A673 (cell line): ENCODE data around the gene SMARCD3. TPM values are rescaled to one million over a fixed set of nuclear protein-coding genes. Genes with fewer than 3 reads are reported as not detected.

Source experiments
- BruUV-seq: library from RNA; stranded (reverse); fragments of 400-500 nt; replicated peaks from 2 replicates; lab custom pipeline; 2021; lab: Mats Ljungman, UMichigan
- CTCF ChIA-PET: fragments of 300-600 bp; sonication (Branson Sonifier 250); formaldehyde crosslinking; loops from one replicate; lab custom pipeline; 2022; ENCODE audit warnings: antibody characterized with exemption; lab: Charles Lee
- POLR2A ChIA-PET: fragments of 300-600 bp; sonication (Branson Sonifier 250); formaldehyde crosslinking; loops from one replicate; lab custom pipeline; 2022; ENCODE audit warnings: antibody characterized with exemption; ENCODE audit not compliant: low non-redundant PET; lab: Charles Lee
- DNase-seq: peaks from one replicate; pipeline ENCODE4 v3.0.0-alpha.2; 2015; ENCODE audit warnings: low spot score
- H3K27ac ChIP-seq: fragments of 200-600 bp; sonication (generic); 2 replicates; pipeline ENCODE4 v1.5.1; 2016; ENCODE audit warnings: mixed run types, low read depth, mild to moderate bottlenecking, mixed read lengths, antibody characterized with exemption, low read length; ENCODE audit not compliant: poor library complexity, severe bottlenecking
- H3K27me3 ChIP-seq: fragments of 200-600 bp; sonication (generic); replicated peaks from 2 replicates; pipeline ENCODE4 v1.6.1; 2017; ENCODE audit warnings: mixed run types, low read depth, mild to moderate bottlenecking, mixed read lengths, antibody characterized with exemption, low read length; ENCODE audit not compliant: insufficient read depth, poor library complexity
- H3K36me3 ChIP-seq: fragments of 200-600 bp; sonication (generic); 2 replicates; pipeline ENCODE4 v1.6.1; 2016; ENCODE audit warnings: mixed run types, mild to moderate bottlenecking, mixed read lengths, antibody characterized with exemption, low read length; ENCODE audit not compliant: insufficient read depth, poor library complexity, severe bottlenecking
- H3K4me1 ChIP-seq: fragments of 200-600 bp; sonication (generic); 2 replicates; pipeline ENCODE4 v1.6.1; 2017; ENCODE audit warnings: mixed run types, mild to moderate bottlenecking, mixed read lengths, antibody characterized with exemption, low read length; ENCODE audit not compliant: insufficient read depth, poor library complexity, severe bottlenecking
- H3K4me3 ChIP-seq: fragments of 200-600 bp; sonication (generic); 2 replicates; pipeline ENCODE4 v1.5.1; 2016; ENCODE audit warnings: low read depth, mixed run types, mild to moderate bottlenecking, mixed read lengths, low read length; ENCODE audit not compliant: poor library complexity, severe bottlenecking
- H3K9me3 ChIP-seq: fragments of 200-600 bp; sonication (generic); 2 replicates; pipeline ENCODE4 v1.6.1; 2016; ENCODE audit warnings: mixed run types, low read depth, mild to moderate bottlenecking, mixed read lengths, antibody characterized with exemption, low read length; ENCODE audit not compliant: poor library complexity, severe bottlenecking
- CTCF ChIP-seq: fragments of 300-800, 200-600 bp; sonication (generic); conservative IDR thresholded peaks from 2 replicates; pipeline ENCODE4 v1.5.1; 2017; ENCODE audit warnings: low read depth, mild to moderate bottlenecking, antibody characterized with exemption, low read length, moderate library complexity, mixed read lengths
- EZH2 ChIP-seq: fragments of 200-600 bp; sonication (generic); IDR thresholded peaks from 2 replicates; pipeline ENCODE4 v1.6.1; 2017; ENCODE audit warnings: borderline replicate concordance, low read depth, mild to moderate bottlenecking, mixed read lengths, antibody characterized with exemption, low read length; ENCODE audit not compliant: poor library complexity, severe bottlenecking
- intact Hi-C: fragments of 100-400 bp; cut with micrococcal nuclease; formaldehyde crosslinking; loops from one replicate; pipeline ENCODE4 v1.10.0; 2022; ENCODE audit not compliant: unreplicated experiment
- total RNA-seq: library from RNA; stranded (reverse); gene quantifications from 2 replicates; pipeline ENCODE4 v1.2.3, GENCODE V29; 2021

Gene SMARCD3
- total RNA-seq, 1 experiment from 2014 or later: 44.8 TPM

GRCh38 chr7:151210087-151210854 lies 38.2 kb downstream of the SMARCD3 start, which contains the start of gene H2BK1:
H2BK1 (minus strand) TSS chr7:151210488; CDS start chr7:151210318, 170 bp downstream.
- Histone ChIP-seq H3K27ac (no peak within 1 kb of the TSS), H3K4me1 (no peaks in the 10 kb centered on the region), H3K36me3 (peaks cover 27% of the 10 kb centered on the region), H3K27me3 (peaks cover 8% of the 10 kb centered on the region), H3K9me3 (no peaks in the 10 kb centered on the region), H3K4me3 (no peak within 1 kb of the TSS)
- ChIA-PET CTCF (no interaction called here), POLR2A (no interaction called here)
- intact Hi-C loops: no loop called here
- TF ChIP-seq EZH2 (no peak), CTCF (no peak)
- no peak for DNase-seq
- no TSS peak for BruUV-seq

- BruUV-seq: no TSS peak
- TF ChIP-seq EZH2: no peak
- no peak for TF ChIP-seq CTCF
- H3K4me1 ChIP-seq: no peaks in the 10 kb centered on the region
- peaks cover 21% of the 10 kb centered on the region for H3K36me3 ChIP-seq
- DNase-seq: no peak
- H3K4me3 ChIP-seq: no peak overlapping the region
- CTCF ChIA-PET: no interaction called here
- no peaks in the 10 kb centered on the region for H3K9me3 ChIP-seq
- intact Hi-C loops: no loop called here
- peaks cover 14% of the 10 kb centered on the region for H3K27me3 ChIP-seq
- POLR2A ChIA-PET: no interaction called here
- H3K27ac ChIP-seq: no peak overlapping the region
Measured at GRCh38 chr7:151209588-151209987, 38.9 kb downstream of the SMARCD3 start.

- peaks cover 27% of the 10 kb centered on the region for H3K27me3 ChIP-seq
- no peaks in the 10 kb centered on the region for H3K9me3 ChIP-seq
- ChIA-PET CTCF (interaction anchor here (0.9 kb wide), 1 partner anchor 35 kb away, joined by 3 read pairs; no protein-coding TSS in a partner anchor), POLR2A (no interaction called here)
- intact Hi-C loops: no loop called here
- no peak for DNase-seq
- TF ChIP-seq EZH2 (no peak), CTCF (no peak)
- peaks cover 12% of the 10 kb centered on the region for H3K36me3 ChIP-seq
- H3K27ac ChIP-seq: no peak overlapping the region
- BruUV-seq: no TSS peak
- no peak overlapping the region for H3K4me3 ChIP-seq
- no peaks in the 10 kb centered on the region for H3K4me1 ChIP-seq
Measured at GRCh38 chr7:151208253-151208862, 40.1 kb downstream of the SMARCD3 start.
